Glutamatergic neuron (in vitro differentiated cells): ENCODE results near the gene MCM6. TPM values are rescaled to one million over a fixed set of nuclear protein-coding genes. Genes with fewer than 3 reads are reported as not detected.

ENCODE experiments used
- DNase-seq: peaks from one replicate; pipeline ENCODE4 v3.0.0; 2022
- H3K27ac Mint-ChIP-seq: one replicate; pipeline ENCODE4 v1.8.0; 2020; ENCODE audit warnings: mild to moderate bottlenecking, mixed read lengths, inconsistent platforms; ENCODE audit not compliant: unreplicated experiment
- H3K27me3 Mint-ChIP-seq: one replicate; pipeline ENCODE4 v1.8.0; 2020; ENCODE audit warnings: mild to moderate bottlenecking, moderate library complexity, mixed read lengths, inconsistent platforms; ENCODE audit not compliant: unreplicated experiment
- H3K36me3 Mint-ChIP-seq: one replicate; pipeline ENCODE4 v1.8.0; 2020; ENCODE audit warnings: mild to moderate bottlenecking, mixed read lengths, inconsistent platforms; ENCODE audit not compliant: unreplicated experiment
- H3K4me1 Mint-ChIP-seq: one replicate; pipeline ENCODE4 v1.8.0; 2020; ENCODE audit warnings: mild to moderate bottlenecking, low read depth, mixed read lengths, inconsistent platforms; ENCODE audit not compliant: unreplicated experiment
- H3K4me3 Mint-ChIP-seq: one replicate; pipeline ENCODE4 v1.8.0; 2020; ENCODE audit warnings: mild to moderate bottlenecking, mixed read lengths, inconsistent platforms; ENCODE audit not compliant: unreplicated experiment
- H3K9me3 Mint-ChIP-seq: one replicate; pipeline ENCODE4 v1.8.0; 2020; ENCODE audit warnings: mild to moderate bottlenecking, moderate library complexity, mixed read lengths, inconsistent platforms; ENCODE audit not compliant: unreplicated experiment
- total RNA-seq: library from RNA; stranded (reverse); fragmentation: NEBNext Ultra II Directional; extraction: Animal tissue kit (Norgen Biotek cat#: 25700); gene quantifications from one replicate; pipeline ENCODE4 v1.2.1, GENCODE V29; 2021; ENCODE audit not compliant: unreplicated experiment
- TF ChIP-seq, protein P1 (sequence below): fragments of 200-600 bp; sonication (generic); IDR thresholded peaks from one replicate; pipeline ENCODE4 v1.5.0; 2021; ENCODE audit not compliant: partially characterized antibody, unreplicated experiment

The MCM6 gene
- total RNA-seq, 1 donor from 2014 or later: 11.7 TPM

- TF ChIP-seq, protein P1, sequence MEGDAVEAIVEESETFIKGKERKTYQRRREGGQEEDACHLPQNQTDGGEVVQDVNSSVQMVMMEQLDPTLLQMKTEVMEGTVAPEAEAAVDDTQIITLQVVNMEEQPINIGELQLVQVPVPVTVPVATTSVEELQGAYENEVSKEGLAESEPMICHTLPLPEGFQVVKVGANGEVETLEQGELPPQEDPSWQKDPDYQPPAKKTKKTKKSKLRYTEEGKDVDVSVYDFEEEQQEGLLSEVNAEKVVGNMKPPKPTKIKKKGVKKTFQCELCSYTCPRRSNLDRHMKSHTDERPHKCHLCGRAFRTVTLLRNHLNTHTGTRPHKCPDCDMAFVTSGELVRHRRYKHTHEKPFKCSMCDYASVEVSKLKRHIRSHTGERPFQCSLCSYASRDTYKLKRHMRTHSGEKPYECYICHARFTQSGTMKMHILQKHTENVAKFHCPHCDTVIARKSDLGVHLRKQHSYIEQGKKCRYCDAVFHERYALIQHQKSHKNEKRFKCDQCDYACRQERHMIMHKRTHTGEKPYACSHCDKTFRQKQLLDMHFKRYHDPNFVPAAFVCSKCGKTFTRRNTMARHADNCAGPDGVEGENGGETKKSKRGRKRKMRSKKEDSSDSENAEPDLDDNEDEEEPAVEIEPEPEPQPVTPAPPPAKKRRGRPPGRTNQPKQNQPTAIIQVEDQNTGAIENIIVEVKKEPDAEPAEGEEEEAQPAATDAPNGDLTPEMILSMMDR: no peak
- Mint-ChIP-seq H3K9me3 (no peaks in the 10 kb centered on the region), H3K4me3 (no peak overlapping the region), H3K36me3 (peaks cover 8% of the 10 kb centered on the region), H3K4me1 (peaks cover 16% of the 10 kb centered on the region), H3K27me3 (peaks cover 2% of the 10 kb centered on the region), H3K27ac (no peak overlapping the region)
- no peak for DNase-seq
Observed at GRCh38 chr2:135825550-135826176, 50.6 kb downstream of the MCM6 start.

- Mint-ChIP-seq H3K27ac (no peak overlapping the region), H3K36me3 (peaks cover 8% of the 10 kb centered on the region), H3K4me3 (no peak overlapping the region)
Observed at GRCh38 chr2:135825131-135825530, 51.1 kb downstream of the MCM6 start.

DNA sequence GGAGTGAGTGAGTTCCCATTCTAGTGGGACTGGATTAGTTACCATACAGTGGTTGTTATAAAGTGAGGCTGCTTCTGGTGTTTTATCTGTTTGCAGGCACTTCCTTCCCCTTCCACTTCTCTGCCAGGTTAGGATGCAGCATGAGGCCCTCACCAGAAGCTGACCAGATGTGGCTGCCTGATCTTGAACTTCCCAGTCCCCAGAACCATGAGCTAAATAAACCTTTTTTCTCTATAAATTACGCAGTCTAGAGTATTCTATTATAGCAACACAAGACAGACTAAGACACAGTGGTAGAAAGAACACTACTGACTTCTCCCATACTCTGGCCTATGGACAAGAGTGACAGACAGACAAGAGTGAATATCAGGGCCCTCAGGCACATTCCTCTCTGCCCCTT, 53.4 kb downstream of the MCM6 start:
- Mint-ChIP-seq H3K9me3 (peaks cover 1% of the 10 kb centered on the region), H3K4me3 (no peak overlapping the region), H3K4me1 (peaks cover 3% of the 10 kb centered on the region), H3K36me3 (peaks cover 8% of the 10 kb centered on the region), H3K27ac (no peak overlapping the region), H3K27me3 (peaks cover 3% of the 10 kb centered on the region)
- TF ChIP-seq, protein P1: no peak
- no peak for DNase-seq

More at GRCh38 chr2:135825131-135825530, 51.1 kb downstream of the MCM6 start:
- Mint-ChIP-seq H3K9me3 (peaks cover 1% of the 10 kb centered on the region), H3K27me3 (peaks cover 2% of the 10 kb centered on the region), H3K4me1 (peaks cover 14% of the 10 kb centered on the region)
- TF ChIP-seq, protein P1: no peak
- DNase-seq: no peak

DNA sequence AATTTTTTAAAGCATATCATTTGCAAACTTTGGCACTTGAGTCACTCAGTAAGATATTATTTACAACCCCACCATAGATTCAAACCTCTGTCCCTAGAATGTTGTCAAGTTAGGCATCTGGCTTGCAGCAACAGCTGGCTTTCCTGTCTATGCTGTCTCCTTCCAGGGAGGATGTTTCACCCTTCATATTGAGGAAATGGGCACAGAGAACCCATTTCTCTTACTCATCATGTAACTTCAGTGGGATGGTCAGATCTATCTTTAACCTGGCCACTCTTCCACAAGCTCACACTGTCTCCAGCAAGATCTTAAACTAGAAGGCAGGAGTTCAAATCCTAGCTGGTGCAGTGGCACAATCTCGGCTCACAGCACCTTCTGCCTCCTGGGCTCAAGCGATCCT, 55.1 kb downstream of the MCM6 start:
- DNase-seq: no peak
- H3K36me3 Mint-ChIP-seq: peaks cover 8% of the 10 kb centered on the region
- H3K27ac Mint-ChIP-seq: no peak overlapping the region
- no peaks in the 10 kb centered on the region for H3K4me1 Mint-ChIP-seq
- peaks cover 3% of the 10 kb centered on the region for H3K27me3 Mint-ChIP-seq
- TF ChIP-seq, protein P1: no peak
- H3K9me3 Mint-ChIP-seq: peaks cover 1% of the 10 kb centered on the region
- H3K4me3 Mint-ChIP-seq: no peak overlapping the region

DNA sequence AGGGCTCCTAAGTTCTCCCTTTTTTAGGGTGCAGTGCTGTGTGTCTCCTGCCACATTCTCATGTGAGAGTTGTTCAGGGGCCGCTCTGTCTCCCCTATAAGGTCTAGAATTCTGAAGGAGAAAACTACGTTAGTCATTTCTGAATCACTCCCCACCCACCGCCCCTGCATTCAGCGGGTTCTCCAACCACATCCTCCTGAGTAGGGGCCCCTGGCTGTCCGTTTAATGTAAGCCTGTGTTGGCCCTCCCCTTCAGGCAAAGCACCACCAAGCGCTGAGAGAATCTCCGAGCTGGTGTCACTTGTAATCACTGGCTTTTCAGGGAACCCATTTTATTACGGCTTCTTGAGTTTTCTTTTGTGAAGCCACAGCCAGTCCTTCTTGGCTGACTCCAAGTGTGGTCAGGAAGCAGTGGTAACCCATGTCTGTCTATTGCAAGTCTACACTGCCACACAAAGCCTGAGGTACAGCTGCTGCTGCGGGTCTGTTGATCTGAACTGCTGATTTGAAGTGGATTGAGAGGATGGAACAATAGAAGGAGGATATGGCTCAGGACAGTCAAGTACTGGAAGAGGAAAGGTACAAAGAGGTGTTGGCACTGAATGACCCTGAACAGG, 56.1 kb downstream of the MCM6 start:
- peaks cover 1% of the 10 kb centered on the region for H3K9me3 Mint-ChIP-seq
- H3K27me3 Mint-ChIP-seq: peaks cover 3% of the 10 kb centered on the region
- no peaks in the 10 kb centered on the region for H3K4me1 Mint-ChIP-seq
- TF ChIP-seq, protein P1: no peak
- peaks cover 8% of the 10 kb centered on the region for H3K36me3 Mint-ChIP-seq
- no peak for DNase-seq
- no peak overlapping the region for H3K27ac Mint-ChIP-seq
- H3K4me3 Mint-ChIP-seq: no peak overlapping the region
